Measurements from ENCODE around the gene CAMLG.

DNA sequence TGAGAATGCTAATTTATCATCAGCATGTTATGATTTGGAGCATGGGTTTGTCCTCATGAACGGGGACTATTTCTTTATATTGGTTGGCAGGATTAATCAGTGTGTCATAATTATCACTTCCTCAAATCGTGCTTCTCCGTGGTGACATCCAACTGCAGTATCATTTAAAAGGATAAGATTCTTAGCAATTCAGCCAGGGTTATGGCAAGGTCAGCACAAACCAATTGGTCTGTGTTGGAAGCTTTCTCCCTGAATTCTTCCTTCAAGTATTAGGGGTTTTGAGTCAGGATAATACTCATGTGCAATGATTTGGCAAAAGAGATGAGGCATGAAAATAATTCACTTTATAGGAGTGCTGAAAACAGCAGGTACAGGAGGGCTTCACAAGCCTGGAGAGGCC, 5.5 kb upstream of the CAMLG start:
- no peak for TF ChIP-seq POLR2A (IDR thresholded peaks at IDR 0.05)
- TF ChIP-seq, protein P1, sequence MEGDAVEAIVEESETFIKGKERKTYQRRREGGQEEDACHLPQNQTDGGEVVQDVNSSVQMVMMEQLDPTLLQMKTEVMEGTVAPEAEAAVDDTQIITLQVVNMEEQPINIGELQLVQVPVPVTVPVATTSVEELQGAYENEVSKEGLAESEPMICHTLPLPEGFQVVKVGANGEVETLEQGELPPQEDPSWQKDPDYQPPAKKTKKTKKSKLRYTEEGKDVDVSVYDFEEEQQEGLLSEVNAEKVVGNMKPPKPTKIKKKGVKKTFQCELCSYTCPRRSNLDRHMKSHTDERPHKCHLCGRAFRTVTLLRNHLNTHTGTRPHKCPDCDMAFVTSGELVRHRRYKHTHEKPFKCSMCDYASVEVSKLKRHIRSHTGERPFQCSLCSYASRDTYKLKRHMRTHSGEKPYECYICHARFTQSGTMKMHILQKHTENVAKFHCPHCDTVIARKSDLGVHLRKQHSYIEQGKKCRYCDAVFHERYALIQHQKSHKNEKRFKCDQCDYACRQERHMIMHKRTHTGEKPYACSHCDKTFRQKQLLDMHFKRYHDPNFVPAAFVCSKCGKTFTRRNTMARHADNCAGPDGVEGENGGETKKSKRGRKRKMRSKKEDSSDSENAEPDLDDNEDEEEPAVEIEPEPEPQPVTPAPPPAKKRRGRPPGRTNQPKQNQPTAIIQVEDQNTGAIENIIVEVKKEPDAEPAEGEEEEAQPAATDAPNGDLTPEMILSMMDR (IDR thresholded peaks at IDR 0.05) = no peak
